ENCODE results near the gene DKKL1. TPM values are rescaled to one million over a fixed set of nuclear protein-coding genes. Genes with fewer than 3 reads are reported as not detected.

DKKL1 gene
- total RNA-seq, 1 donor from 2014 or later, result 0.92 TPM

DNA sequence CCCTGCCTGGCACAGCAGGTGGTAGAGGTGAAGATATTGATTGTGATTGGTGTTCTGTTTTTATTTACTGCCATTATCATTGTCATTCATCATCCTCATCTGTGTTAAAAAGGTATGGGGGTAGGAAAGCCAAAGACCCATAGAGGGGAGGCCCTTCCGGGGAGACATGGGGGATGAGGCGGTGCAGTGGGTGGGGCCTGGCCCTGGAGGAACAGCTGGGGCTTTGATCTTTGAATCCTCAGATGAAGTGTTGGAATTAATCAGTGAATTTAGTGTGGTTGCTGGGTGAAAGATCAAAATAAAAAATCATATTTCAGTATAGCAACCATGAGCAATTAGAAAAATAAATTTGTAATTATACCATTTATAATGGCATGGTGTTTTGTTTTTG is 52.1 kb downstream of the DKKL1 start:
- H3K27ac ChIP-seq, result no peak overlapping the region
- intact Hi-C loops (cut with DNase I), result no loop called here
- DNase-seq (no peak), ATAC-seq (no peak)
- TF ChIP-seq, protein P1, sequence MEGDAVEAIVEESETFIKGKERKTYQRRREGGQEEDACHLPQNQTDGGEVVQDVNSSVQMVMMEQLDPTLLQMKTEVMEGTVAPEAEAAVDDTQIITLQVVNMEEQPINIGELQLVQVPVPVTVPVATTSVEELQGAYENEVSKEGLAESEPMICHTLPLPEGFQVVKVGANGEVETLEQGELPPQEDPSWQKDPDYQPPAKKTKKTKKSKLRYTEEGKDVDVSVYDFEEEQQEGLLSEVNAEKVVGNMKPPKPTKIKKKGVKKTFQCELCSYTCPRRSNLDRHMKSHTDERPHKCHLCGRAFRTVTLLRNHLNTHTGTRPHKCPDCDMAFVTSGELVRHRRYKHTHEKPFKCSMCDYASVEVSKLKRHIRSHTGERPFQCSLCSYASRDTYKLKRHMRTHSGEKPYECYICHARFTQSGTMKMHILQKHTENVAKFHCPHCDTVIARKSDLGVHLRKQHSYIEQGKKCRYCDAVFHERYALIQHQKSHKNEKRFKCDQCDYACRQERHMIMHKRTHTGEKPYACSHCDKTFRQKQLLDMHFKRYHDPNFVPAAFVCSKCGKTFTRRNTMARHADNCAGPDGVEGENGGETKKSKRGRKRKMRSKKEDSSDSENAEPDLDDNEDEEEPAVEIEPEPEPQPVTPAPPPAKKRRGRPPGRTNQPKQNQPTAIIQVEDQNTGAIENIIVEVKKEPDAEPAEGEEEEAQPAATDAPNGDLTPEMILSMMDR (IDR thresholded peaks at IDR 0.05), result no peak
- peaks cover 3% of the 10 kb centered on the region for H3K4me1 ChIP-seq
- peaks cover 32% of the 10 kb centered on the region for H3K27me3 ChIP-seq (ENCODE audit: low read depth)
- H3K4me3 ChIP-seq, result no peak overlapping the region
- no peaks in the 10 kb centered on the region for H3K36me3 ChIP-seq
- no peaks in the 10 kb centered on the region for H3K9me3 ChIP-seq

DNA sequence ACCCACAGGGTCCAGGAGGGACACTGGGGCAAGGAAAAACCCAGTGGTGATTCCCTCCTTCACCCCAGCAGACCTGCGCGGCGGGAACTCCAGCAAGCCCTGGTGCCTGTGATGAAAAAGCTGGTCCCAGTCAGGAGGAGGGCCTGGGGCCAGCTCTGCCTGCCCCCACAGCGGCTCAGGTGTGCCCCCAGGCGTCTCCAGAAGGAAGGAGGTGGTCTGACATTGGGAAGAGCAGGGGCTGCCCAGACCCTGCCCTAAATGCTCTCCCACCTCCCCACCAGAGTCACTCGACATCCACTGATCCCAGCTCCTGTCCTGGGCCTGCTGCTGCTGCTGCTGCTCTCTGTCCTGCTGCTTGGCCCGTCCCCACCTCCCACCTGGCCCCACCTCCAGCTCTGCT is 53.4 kb downstream of the DKKL1 start:
- DNase-seq (no peak), ATAC-seq (no peak)
- H3K27me3 ChIP-seq (ENCODE audit: low read depth), result peaks cover 45% of the 10 kb centered on the region
- H3K36me3 ChIP-seq, result no peaks in the 10 kb centered on the region
- H3K27ac ChIP-seq, result no peak overlapping the region
- TF ChIP-seq, protein P1 (IDR thresholded peaks at IDR 0.05), result no peak
- intact Hi-C loops (cut with DNase I), result no loop called here
- no peaks in the 10 kb centered on the region for H3K9me3 ChIP-seq
- H3K4me3 ChIP-seq, result no peak overlapping the region
- H3K4me1 ChIP-seq, result peaks cover 13% of the 10 kb centered on the region

DNA sequence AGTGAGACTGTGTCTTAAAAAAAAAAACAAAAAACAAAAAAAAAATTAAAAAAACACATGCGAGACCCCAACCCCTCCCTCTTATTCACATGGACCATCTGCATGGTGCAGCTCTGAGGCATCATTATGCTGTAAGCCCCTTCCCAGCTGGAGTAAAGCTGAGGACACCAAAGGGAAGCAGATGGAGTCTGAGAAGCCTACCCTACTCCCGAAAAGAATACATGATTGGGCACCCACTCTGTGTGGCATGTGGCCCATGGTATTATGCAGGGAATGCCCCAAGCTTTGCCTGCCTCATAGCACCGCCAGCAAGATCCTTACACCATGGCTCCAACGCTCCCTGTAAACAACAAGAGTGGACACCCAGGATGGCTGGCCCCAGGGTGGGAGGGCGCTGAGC is 54.8 kb downstream of the DKKL1 start:
- Histone ChIP-seq H3K27ac (no peak overlapping the region), H3K9me3 (no peaks in the 10 kb centered on the region), H3K4me1 (peaks cover 27% of the 10 kb centered on the region), H3K4me3 (no peak overlapping the region), H3K27me3 (ENCODE audit: low read depth) (peaks cover 59% of the 10 kb centered on the region), H3K36me3 (no peaks in the 10 kb centered on the region)
- TF ChIP-seq, protein P1 (IDR thresholded peaks at IDR 0.05), result no peak
- ATAC-seq, result no peak
- DNase-seq, result no peak
- intact Hi-C loops (cut with DNase I), result no loop called here

DNA sequence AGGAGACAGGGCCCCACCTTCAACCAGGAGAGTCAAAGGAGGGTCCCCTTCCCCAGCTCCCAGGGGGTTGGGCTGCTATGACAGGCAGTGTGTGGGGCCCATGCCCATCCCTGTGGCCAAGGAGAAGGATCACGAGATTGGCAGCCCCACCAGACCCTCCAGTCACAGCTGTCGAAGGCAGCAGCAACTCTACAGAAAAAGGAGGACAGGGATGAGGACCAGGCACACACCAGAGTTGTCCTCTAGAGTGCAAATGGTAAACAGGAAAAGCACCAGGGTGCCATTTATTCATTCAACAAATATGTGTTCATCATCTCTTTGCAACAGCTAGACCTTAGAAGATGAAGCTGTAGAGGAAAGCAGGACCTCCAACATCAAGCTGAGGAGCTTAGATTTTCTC is 55.5 kb downstream of the DKKL1 start:
- Histone ChIP-seq H3K27me3 (ENCODE audit: low read depth) (peaks cover 66% of the 10 kb centered on the region), H3K9me3 (no peaks in the 10 kb centered on the region), H3K36me3 (no peaks in the 10 kb centered on the region), H3K27ac (no peak overlapping the region), H3K4me3 (no peak overlapping the region), H3K4me1 (peaks cover 27% of the 10 kb centered on the region)
- intact Hi-C loops (cut with DNase I), result no loop called here
- TF ChIP-seq, protein P1 (IDR thresholded peaks at IDR 0.05), result no peak
- no peak for DNase-seq
- no peak for ATAC-seq

DNA sequence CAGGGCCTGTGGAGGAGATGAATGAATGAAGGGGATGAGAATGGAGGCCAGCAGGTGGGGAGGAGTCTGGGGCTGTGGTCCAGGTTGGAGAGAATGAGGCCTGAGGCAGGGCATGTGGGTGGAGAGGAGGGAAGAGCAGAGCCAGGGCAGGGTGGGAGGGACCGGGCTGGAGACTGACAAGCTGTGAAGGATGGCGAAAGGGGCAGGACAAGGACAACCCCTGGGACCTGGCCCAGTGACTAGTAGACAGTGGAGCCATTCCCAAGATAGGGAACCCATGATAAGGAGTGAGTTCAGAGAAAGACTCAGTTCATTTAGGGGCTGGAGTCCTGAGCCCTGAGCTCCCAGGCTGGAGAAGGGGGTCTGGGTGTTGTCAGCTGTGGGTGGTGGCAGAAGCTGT is 56.5 kb downstream of the DKKL1 start:
- H3K36me3 ChIP-seq, result no peaks in the 10 kb centered on the region
- H3K27ac ChIP-seq, result no peak overlapping the region
- peaks cover 27% of the 10 kb centered on the region for H3K4me1 ChIP-seq
- no peaks in the 10 kb centered on the region for H3K9me3 ChIP-seq
- ATAC-seq (no peak), DNase-seq (no peak)
- no peak overlapping the region for H3K4me3 ChIP-seq
- intact Hi-C loops (cut with DNase I), result no loop called here
- peaks cover 70% of the 10 kb centered on the region for H3K27me3 ChIP-seq (ENCODE audit: low read depth)
- TF ChIP-seq, protein P1 (IDR thresholded peaks at IDR 0.05), result no peak
